Naive thymus-derived CD4-positive, alpha-beta T cell (primary cell): ENCODE results near the gene C1orf210. TPM values are rescaled to one million over a fixed set of nuclear protein-coding genes. Genes with fewer than 3 reads are reported as not detected.
A peak's percentile ranks its signal among the peaks of the same experiment; 100 is the strongest.

Experiments used
- ATAC-seq: fragments of 150-1000 bp; cut with Tn5 transposase; 2 replicates; pipeline ENCODE4 v1.10.0; 2021; ENCODE audit warnings: mild to moderate bottlenecking, moderate library complexity
- CTCF ChIA-PET: fragments of 350-600 bp; sonication (Branson Sonifier 250); formaldehyde crosslinking; loops from one replicate; lab custom pipeline; 2021; ENCODE audit warnings: antibody characterized with exemption; lab: Charles Lee
- POLR2A ChIA-PET: fragments of 350-600 bp; sonication (Branson Sonifier 250); formaldehyde crosslinking; loops from one replicate; lab custom pipeline; 2021; ENCODE audit warnings: antibody characterized with exemption, inconsistent platforms; lab: Charles Lee
- DNase-seq, 9 donors: peaks; one replicate each; pipeline versions ENCODE4 v3.0.0 to v3.0.0-alpha.2; 2020 to 2022; ENCODE audit warnings: mixed read lengths in 1 of 9
- H3K27ac ChIP-seq: one replicate; pipeline ENCODE4 v1.7.0; 2013; ENCODE audit warnings: mild to moderate bottlenecking, low read depth, low read length, moderate library complexity
- H3K27me3 ChIP-seq, 2 donors: one replicate each; pipeline ENCODE4 v1.7.0; 2013; ENCODE audit warnings: low read length in 2 of 2, mild to moderate bottlenecking in 2 of 2, moderate library complexity in 2 of 2; ENCODE audit not compliant: control insufficient read depth in 2 of 2, insufficient read depth in 2 of 2
- H3K36me3 ChIP-seq, 3 experiments: 1 replicate in 2 of 3; 2 replicates in 1 of 3; pipeline ENCODE4 v1.7.0; 2013; ENCODE audit warnings: low read length in 3 of 3, mild to moderate bottlenecking in 3 of 3, moderate library complexity in 1 of 3; ENCODE audit not compliant: insufficient read depth in 3 of 3, control insufficient read depth in 2 of 3
- H3K4me1 ChIP-seq, 2 donors: one replicate each; pipeline ENCODE4 v1.7.0; 2013; ENCODE audit warnings: low read length in 2 of 2, mild to moderate bottlenecking in 2 of 2, moderate library complexity in 1 of 2; ENCODE audit not compliant: control insufficient read depth in 2 of 2, insufficient read depth in 2 of 2
- H3K4me3 ChIP-seq: 2 replicates; pipeline ENCODE4 v1.7.0; 2013; ENCODE audit warnings: mild to moderate bottlenecking, low read length
- H3K9me3 ChIP-seq, 3 experiments: 1 replicate in 2 of 3; 2 replicates in 1 of 3; pipeline ENCODE4 v1.7.0; 2013; ENCODE audit warnings: low read length in 3 of 3; ENCODE audit not compliant: control insufficient read depth in 2 of 3
- H3K27ac Mint-ChIP-seq, 9 donors: one replicate each; pipeline ENCODE4 v1.8.0; 2020 to 2022; ENCODE audit warnings: mixed read lengths in 9 of 9, mild to moderate bottlenecking in 8 of 9, moderate library complexity in 5 of 9, inconsistent platforms in 2 of 9
- H3K27me3 Mint-ChIP-seq, 5 donors: one replicate each; pipeline ENCODE4 v1.8.0; 2021 to 2022; ENCODE audit warnings: mixed read lengths in 5 of 5, mild to moderate bottlenecking in 1 of 5
- H3K36me3 Mint-ChIP-seq, 5 donors: one replicate each; pipeline ENCODE4 v1.8.0; 2020 to 2022; ENCODE audit warnings: mixed read lengths in 5 of 5, mild to moderate bottlenecking in 3 of 5, inconsistent platforms in 1 of 5
- H3K4me1 Mint-ChIP-seq, 7 donors: one replicate each; pipeline ENCODE4 v1.8.0; 2020 to 2022; ENCODE audit warnings: mixed read lengths in 7 of 7, mild to moderate bottlenecking in 3 of 7, inconsistent platforms in 1 of 7
- H3K4me3 Mint-ChIP-seq, 10 donors: one replicate each; pipeline ENCODE4 v1.8.0; 2020 to 2022; ENCODE audit warnings: mild to moderate bottlenecking in 10 of 10, mixed read lengths in 10 of 10, moderate library complexity in 6 of 10, inconsistent platforms in 2 of 10
- H3K9me3 Mint-ChIP-seq, 11 donors: one replicate each; pipeline ENCODE4 v1.8.0; 2020 to 2022; ENCODE audit warnings: mixed read lengths in 11 of 11, mild to moderate bottlenecking in 4 of 11, inconsistent platforms in 1 of 11, moderate library complexity in 1 of 11
- intact Hi-C, 2 donors: fragments of 100-400 bp; cut with micrococcal nuclease; formaldehyde crosslinking; loops; one replicate each; pipeline ENCODE4 v1.15.1; 2023
- polyA plus RNA-seq, 2 donors: library from polyadenylated mRNA; unstranded; fragments of 300-500 nt; fragmentation: Illumina TruSeq; gene quantifications; one replicate each; pipeline ENCODE4 v1.2.3, GENCODE V29; 2021
- total RNA-seq, 6 experiments: library from RNA in 5 of 6; stranded (reverse) in 5 of 6; gene quantifications; 1 replicate in 5 of 6; 2 replicates in 1 of 6; pipeline ENCODE4 v1.2.3 and lab custom pipeline; 2021 to 2026

The C1orf210 gene
- total and polyA plus RNA-seq, 7 experiments from 2014 or later, result not detected

DNA sequence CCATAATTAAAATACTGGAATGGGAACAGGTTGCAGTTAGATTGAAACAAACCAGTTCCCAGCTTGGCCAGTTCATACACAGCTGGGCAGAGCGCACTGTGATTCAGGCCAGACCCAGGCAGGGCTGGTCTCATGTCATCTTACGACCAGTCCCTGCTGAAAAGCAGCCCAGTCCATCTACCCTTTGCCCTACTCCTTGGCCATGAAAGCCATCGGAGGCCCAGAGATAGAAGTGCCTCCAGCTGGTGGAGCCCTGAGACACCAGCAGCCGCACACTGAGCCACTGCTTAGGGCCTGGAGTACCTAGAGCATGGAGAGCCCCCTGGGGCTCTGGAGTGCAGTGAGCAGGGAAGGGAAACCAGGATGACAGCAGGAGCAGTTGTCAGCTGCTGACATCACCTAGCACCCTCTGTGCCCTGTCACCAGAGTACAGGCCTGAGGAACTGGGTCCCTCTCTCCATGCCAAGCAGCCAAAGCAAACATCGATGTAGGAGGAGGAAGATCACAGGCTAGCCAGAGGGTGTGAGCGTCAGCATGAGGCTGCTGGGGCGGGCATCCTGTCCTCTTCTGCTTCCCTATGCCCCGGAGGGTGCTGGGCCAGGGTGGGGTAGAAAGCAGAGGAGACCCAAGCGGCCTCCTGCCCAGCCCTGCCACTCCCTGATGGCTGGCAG is 49.8 kb downstream of the C1orf210 start:
- peaks cover 0 to 5% (median 3%) of the 10 kb centered on the region in 5 donors for H3K27me3 Mint-ChIP-seq
- CTCF ChIA-PET, result no interaction called here
- ATAC-seq, result no peak

GRCh38 chr1:43235040-43235439 is 50.3 kb downstream of the C1orf210 start:
- ATAC-seq, result no peak
- CTCF ChIA-PET, result no interaction called here

More for the DNA sequence above, 49.8 kb downstream of the C1orf210 start:
- Mint-ChIP-seq H3K27ac (no peak overlapping the region), H3K36me3 (peaks cover 0 to 4% (median 0%) of the 10 kb centered on the region in 5 donors), H3K4me3 (no peak overlapping the region), H3K9me3 (peaks cover 0 to 4% (median 0%) of the 10 kb centered on the region in 11 donors), H3K4me1 (peaks cover 0 to 14% (median 0%) of the 10 kb centered on the region in 7 donors)
- POLR2A ChIA-PET, result no interaction called here
- Histone ChIP-seq H3K9me3 (no peaks in the 10 kb centered on the region), H3K27ac (no peak overlapping the region), H3K4me1 (no peaks in the 10 kb centered on the region), H3K4me3 (no peak overlapping the region), H3K36me3 (no peaks in the 10 kb centered on the region), H3K27me3 (no peaks in the 10 kb centered on the region)
- intact Hi-C loops, result no loop called here
- no peak for DNase-seq

DNA sequence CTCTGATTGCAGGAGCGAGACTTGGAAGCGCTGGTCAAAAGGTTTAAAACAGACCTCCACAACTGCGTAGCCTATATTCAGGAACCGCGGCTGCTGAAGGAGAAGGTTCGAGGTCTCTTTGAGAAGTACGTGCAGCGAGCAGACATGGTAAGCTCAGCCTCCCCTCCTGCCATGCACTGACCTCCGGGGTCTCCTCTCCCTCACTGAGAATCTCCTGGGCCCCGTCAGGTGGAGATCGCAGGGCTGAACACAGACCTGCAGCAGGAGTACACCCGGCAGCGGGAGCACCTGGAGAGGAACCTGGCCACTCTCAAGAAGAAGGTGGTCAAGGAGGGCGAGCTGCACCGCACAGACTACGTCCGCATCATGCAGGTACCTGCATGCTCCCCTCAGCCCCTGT is 51.1 kb downstream of the C1orf210 start:
- Histone ChIP-seq H3K4me1 (no peaks in the 10 kb centered on the region), H3K4me3 (no peak overlapping the region), H3K27ac (no peak overlapping the region), H3K27me3 (no peaks in the 10 kb centered on the region), H3K36me3 (no peaks in the 10 kb centered on the region), H3K9me3 (no peaks in the 10 kb centered on the region)
- Mint-ChIP-seq H3K4me3 (no peak overlapping the region), H3K27me3 (peaks cover 0 to 5% (median 5%) of the 10 kb centered on the region in 5 donors), H3K9me3 (peaks cover 0 to 1% (median 0%) of the 10 kb centered on the region in 11 donors), H3K27ac (no peak overlapping the region), H3K36me3 (no peaks in the 10 kb centered on the region), H3K4me1 (peaks cover 0 to 8% (median 0%) of the 10 kb centered on the region in 7 donors)
- ATAC-seq, result no peak
- intact Hi-C loops, result no loop called here
- ChIA-PET CTCF (interaction anchor here (1.1 kb wide), 1 partner anchor 181 kb away, joined by 3 read pairs; no protein-coding TSS in a partner anchor), POLR2A (no interaction called here)
- no peak for DNase-seq

More at GRCh38 chr1:43235040-43235439, 50.3 kb downstream of the C1orf210 start:
- no peaks in the 10 kb centered on the region for H3K36me3 Mint-ChIP-seq
- no peak for DNase-seq
- intact Hi-C loops, result no loop called here
- Histone ChIP-seq H3K36me3 (no peaks in the 10 kb centered on the region), H3K4me3 (no peak overlapping the region), H3K27me3 (no peaks in the 10 kb centered on the region), H3K4me1 (no peaks in the 10 kb centered on the region), H3K9me3 (no peaks in the 10 kb centered on the region), H3K27ac (no peak overlapping the region)
- peaks cover 0 to 1% (median 0%) of the 10 kb centered on the region in 11 donors for H3K9me3 Mint-ChIP-seq
- H3K27me3 Mint-ChIP-seq, result peaks cover 0 to 5% (median 3%) of the 10 kb centered on the region in 5 donors
- H3K4me3 Mint-ChIP-seq, result no peak overlapping the region
- H3K4me1 Mint-ChIP-seq, result peaks cover 0 to 14% (median 0%) of the 10 kb centered on the region in 7 donors
- POLR2A ChIA-PET, result no interaction called here
- peak overlapping the region in 1 of 9 donors; percentile 11 for H3K27ac Mint-ChIP-seq

DNA sequence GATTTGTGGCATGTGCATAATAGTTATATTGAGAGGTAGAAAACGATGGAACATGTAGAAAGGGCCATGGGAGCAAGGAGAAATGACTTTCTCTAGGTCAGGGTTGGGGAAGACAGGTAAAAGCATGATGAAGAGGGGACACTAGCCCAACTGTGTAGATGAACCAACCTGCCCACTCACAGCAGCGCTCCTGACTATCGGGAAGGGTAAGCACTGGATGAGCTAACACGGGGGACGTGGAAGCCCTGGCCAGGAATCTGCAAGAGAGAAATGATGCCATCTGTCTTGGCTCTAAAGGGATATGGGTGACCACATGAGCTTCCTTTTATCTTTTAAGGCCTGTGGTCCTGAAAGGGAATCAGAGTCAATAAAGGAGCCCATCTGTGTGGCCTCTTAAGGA is 51.8 kb downstream of the C1orf210 start:
- no peak for DNase-seq
- Mint-ChIP-seq H3K27ac (no peak overlapping the region), H3K4me1 (peaks cover 0 to 3% (median 0%) of the 10 kb centered on the region in 7 donors), H3K4me3 (no peak overlapping the region), H3K27me3 (peaks cover 0 to 5% (median 5%) of the 10 kb centered on the region in 5 donors), H3K9me3 (no peaks in the 10 kb centered on the region), H3K36me3 (no peaks in the 10 kb centered on the region)
- no peak for ATAC-seq
- no peaks in the 10 kb centered on the region for H3K36me3 ChIP-seq
- POLR2A ChIA-PET, result no interaction called here
- H3K27me3 ChIP-seq, result no peaks in the 10 kb centered on the region
- CTCF ChIA-PET, result interaction anchor here (1.1 kb wide), 1 partner anchor 182 kb away, joined by 3 read pairs; no protein-coding TSS in a partner anchor
- intact Hi-C loops, result no loop called here
- H3K4me3 ChIP-seq, result no peak overlapping the region
- no peaks in the 10 kb centered on the region for H3K9me3 ChIP-seq
- H3K27ac ChIP-seq, result no peak overlapping the region
- no peaks in the 10 kb centered on the region for H3K4me1 ChIP-seq

- no peaks in the 10 kb centered on the region for H3K27me3 ChIP-seq
- no peak for ATAC-seq
- DNase-seq, result no peak
- peaks cover under 1 to 5% (median 5%) of the 10 kb centered on the region in 5 donors for H3K27me3 Mint-ChIP-seq
- no peaks in the 10 kb centered on the region for H3K9me3 ChIP-seq
- CTCF ChIA-PET, result interaction anchor here (0.6 to 1.8 kb wide), 3 partner anchors 176 to 390 kb away, joined by 3 to 7 read pairs (median 4); no protein-coding TSS in a partner anchor
- no peaks in the 10 kb centered on the region for H3K36me3 Mint-ChIP-seq
- H3K9me3 Mint-ChIP-seq, result no peaks in the 10 kb centered on the region
- no peaks in the 10 kb centered on the region for H3K4me1 ChIP-seq
- peaks cover 0 to 2% (median 0%) of the 10 kb centered on the region in 7 donors for H3K4me1 Mint-ChIP-seq
- no peaks in the 10 kb centered on the region for H3K36me3 ChIP-seq
- H3K4me3 Mint-ChIP-seq, result no peak overlapping the region
- no peak overlapping the region for H3K27ac Mint-ChIP-seq
- intact Hi-C loops, result no loop called here
- POLR2A ChIA-PET, result no interaction called here
- H3K4me3 ChIP-seq, result no peak overlapping the region
- H3K27ac ChIP-seq, result no peak overlapping the region
These were observed 52.9 kb downstream of the C1orf210 start for GRCh38 chr1:43232482-43232881.

DNA sequence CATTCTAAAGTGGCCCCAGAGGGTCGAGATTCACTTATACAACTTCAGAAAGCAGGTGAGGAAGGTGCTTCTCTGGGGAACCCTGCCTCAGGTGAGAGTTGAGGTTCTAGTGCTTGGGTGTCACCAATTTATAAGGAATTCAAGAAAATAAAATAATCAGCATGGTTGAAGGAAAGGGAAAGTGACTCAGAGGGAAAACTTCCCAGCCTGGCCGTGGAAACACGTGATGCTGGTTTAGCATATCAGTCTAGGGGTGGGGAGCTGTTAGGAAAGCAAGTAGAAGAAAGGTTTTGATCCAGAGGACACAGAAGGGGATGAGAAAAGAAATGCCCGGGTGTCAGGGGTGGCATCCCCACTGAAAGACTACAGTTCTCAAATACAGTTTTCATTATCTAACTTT is 53.3 kb downstream of the C1orf210 start:
- peaks cover 0 to 6% (median 0%) of the 10 kb centered on the region in 7 donors for H3K4me1 Mint-ChIP-seq
- H3K9me3 Mint-ChIP-seq, result no peaks in the 10 kb centered on the region
- Histone ChIP-seq H3K4me1 (no peaks in the 10 kb centered on the region), H3K9me3 (no peaks in the 10 kb centered on the region), H3K27ac (no peak overlapping the region), H3K27me3 (no peaks in the 10 kb centered on the region), H3K4me3 (no peak overlapping the region), H3K36me3 (no peaks in the 10 kb centered on the region)
- POLR2A ChIA-PET, result no interaction called here
- no peak overlapping the region for H3K4me3 Mint-ChIP-seq
- H3K27me3 Mint-ChIP-seq, result peaks cover 3 to 8% (median 5%) of the 10 kb centered on the region in 5 donors
- no peaks in the 10 kb centered on the region for H3K36me3 Mint-ChIP-seq
- intact Hi-C loops, result no loop called here
- no peak overlapping the region for H3K27ac Mint-ChIP-seq
- ATAC-seq (no peak), DNase-seq (no peak)
- CTCF ChIA-PET, result interaction anchor here (0.6 to 1.8 kb wide), 4 partner anchors 177 to 843 kb away, joined by 3 to 7 read pairs (median 4); no protein-coding TSS in a partner anchor
